Coronary artery (tissue), 2 donors: ENCODE data around the gene IRS2.

Source experiments
- DNase-seq: peaks from one replicate; pipeline ENCODE4 v3.0.0-alpha.2; 2017; ENCODE audit warnings: low spot score
- H3K27ac ChIP-seq, 2 donors: fragments of 200-600 bp; sonication (generic); one replicate each; pipeline ENCODE4 v1.5.1; 2016 to 2019
- H3K4me3 ChIP-seq: fragments of 200-600 bp; sonication (generic); 2 replicates; pipeline ENCODE4 v1.5.1; 2016; ENCODE audit warnings: mild to moderate bottlenecking, moderate library complexity
- CTCF ChIP-seq: fragments of 200-600 bp; sonication (generic); IDR thresholded peaks from one replicate; pipeline ENCODE4 v1.5.1; 2019; ENCODE audit warnings: antibody characterized with exemption

IRS2 gene

DNA sequence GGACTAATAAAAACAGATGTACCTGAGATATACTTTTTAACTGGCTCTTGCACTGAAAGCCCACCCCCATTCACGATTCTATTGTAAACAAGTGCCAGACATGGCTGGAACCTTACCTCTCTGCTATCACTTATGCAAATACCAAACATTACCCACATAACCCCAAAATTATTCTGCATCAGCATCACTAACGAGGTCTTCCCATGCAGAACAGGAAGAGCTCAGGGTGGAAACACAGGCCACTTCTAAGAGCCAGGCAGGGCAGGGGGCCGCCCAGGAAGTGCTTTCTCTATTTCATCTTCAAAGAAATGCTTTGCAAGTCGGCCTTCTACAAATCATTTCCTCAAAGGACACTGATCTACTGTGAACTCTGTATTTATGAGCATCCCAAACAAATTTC, 7.3 kb downstream of the IRS2 start:
- H3K4me3 ChIP-seq = peak overlapping the region; percentile 85
- no peak for DNase-seq
- TF ChIP-seq CTCF = no peak
- H3K27ac ChIP-seq = no peak overlapping the region

DNA sequence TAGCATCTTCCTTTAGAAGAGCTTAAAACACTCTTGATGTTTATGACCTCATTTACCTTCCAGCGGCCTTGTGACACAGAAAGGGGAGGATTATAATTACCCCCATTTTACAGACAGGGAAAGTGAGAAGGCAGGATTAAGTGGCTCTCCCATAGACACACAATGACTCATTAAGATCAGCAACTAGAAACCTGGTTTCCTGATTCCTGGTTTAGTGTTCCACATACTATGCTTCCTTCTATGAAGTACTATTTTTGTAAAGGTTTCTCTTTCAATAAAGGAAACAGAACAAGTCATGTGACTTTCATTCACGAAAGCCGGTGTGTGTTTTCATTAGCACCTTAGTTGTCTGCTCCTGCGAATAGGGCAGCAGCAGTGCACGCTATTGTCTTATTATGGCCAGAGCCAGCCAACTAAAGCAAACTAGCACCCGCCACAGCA, 8.3 kb downstream of the IRS2 start:
- no peak for DNase-seq
- no peak for TF ChIP-seq CTCF
- peak overlapping the region; percentile 25 to 27 for H3K27ac ChIP-seq
- H3K4me3 ChIP-seq = peak overlapping the region; percentile 85

DNA sequence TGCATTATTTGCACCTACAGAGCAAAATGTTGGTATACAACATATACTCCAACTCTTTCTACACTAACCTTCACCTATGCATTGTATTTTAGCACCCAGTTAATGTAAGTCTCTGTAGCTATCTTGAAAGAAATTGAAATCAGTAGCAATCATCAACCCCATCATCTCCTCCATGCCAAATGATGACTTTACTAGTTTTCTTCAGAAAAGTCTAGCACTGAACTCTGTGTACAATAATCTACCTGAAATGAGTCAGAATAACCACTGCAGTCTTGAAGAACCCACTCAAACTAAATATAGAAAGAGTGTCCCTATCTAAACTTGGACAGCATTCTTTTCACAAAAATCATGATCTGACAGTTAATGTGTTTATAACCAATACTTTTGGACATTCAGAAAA, 9.8 kb downstream of the IRS2 start:
- no peak overlapping the region for H3K27ac ChIP-seq
- H3K4me3 ChIP-seq = peak overlapping the region; percentile 38
- DNase-seq = no peak
- TF ChIP-seq CTCF = no peak

GRCh38 chr13:109773786-109774185, 12.6 kb downstream of the IRS2 start:
- Histone ChIP-seq H3K27ac (no peak overlapping the region), H3K4me3 (no peak overlapping the region)
- no peak for DNase-seq
- no peak for TF ChIP-seq CTCF

DNA sequence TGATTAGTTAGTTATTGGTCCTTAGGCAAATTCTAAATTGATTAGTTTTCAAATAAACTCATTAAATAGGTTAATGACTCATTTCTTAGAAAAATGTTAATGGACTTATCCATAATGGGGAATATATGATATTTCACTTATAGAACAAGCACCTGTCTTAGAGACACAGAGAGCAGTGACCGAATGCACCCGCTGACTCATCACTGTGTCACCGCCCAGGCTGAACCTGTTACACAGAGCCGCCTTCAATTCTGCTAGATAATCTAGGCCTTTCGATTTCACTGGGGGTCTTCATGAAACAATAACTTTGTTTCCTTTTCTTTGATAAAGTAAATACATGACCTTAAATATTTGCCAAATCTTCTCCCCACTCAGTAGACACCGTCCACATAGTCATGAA, 13.1 kb downstream of the IRS2 start:
- Histone ChIP-seq H3K27ac (no peak overlapping the region), H3K4me3 (no peak overlapping the region)
- no peak for TF ChIP-seq CTCF
- DNase-seq = no peak

GRCh38 chr13:109771926-109772325, 14.5 kb downstream of the IRS2 start:
- no peak for TF ChIP-seq CTCF

DNA sequence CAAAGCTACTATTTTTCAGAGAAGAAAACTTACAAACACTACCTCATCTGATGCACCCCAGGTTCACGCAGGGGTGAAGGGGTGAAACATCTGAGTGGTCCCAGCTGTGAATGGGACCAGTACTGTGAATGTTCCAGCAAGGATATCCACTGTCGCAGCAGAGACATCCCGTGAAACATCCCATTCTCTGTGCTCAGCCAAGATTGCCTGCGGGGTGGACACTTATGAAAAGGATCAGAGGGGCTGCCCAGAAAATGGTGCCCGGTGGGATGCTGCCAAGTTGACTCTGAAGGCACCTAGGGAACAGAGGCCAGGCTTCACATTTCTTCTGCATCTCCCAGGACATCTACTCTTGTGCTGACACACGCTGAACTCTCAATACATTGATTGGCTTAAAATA, 15.9 kb downstream of the IRS2 start:
- Histone ChIP-seq H3K4me3 (no peak overlapping the region), H3K27ac (no peak overlapping the region)
- DNase-seq = no peak
- TF ChIP-seq CTCF = no peak

More at GRCh38 chr13:109771926-109772325, 14.5 kb downstream of the IRS2 start:
- H3K27ac ChIP-seq = no peak overlapping the region
- no peak overlapping the region for H3K4me3 ChIP-seq
- DNase-seq = no peak
